Measurements from ENCODE around the gene HMGCLL1.

The HMGCLL1 gene

GRCh38 chr6:55578537-55579363, at the start of gene HMGCLL1:
HMGCLL1 (minus strand) TSS chr6:55579192; CDS start chr6:55579055, 137 bp downstream.
- Histone ChIP-seq H3K4me3 (ENCODE audit: low read depth in 1 of 2, low read length in 2 of 2) (no peak within 1 kb of the TSS), H2AFZ (ENCODE audit: low read depth, low read length) (no peak within 1 kb of the TSS), H3K27ac (ENCODE audit: low read length) (no peak within 1 kb of the TSS), H3K9me3 (ENCODE audit: insufficient read depth, low read length, severe bottlenecking) (peaks cover under 1% of the 10 kb centered on the region), H3K4me1 (ENCODE audit: insufficient read depth, low read length) (no peaks in the 10 kb centered on the region), H4K20me1 (ENCODE audit: insufficient read depth, low read length) (no peaks in the 10 kb centered on the region), H3K4me2 (ENCODE audit: insufficient read depth, low read length) (no peak within 1 kb of the TSS), H3K9ac (ENCODE audit: low read depth, low read length) (no peak within 1 kb of the TSS), H3K27me3 (ENCODE audit: insufficient read depth, low read length, poor library complexity) (no peaks in the 10 kb centered on the region), H3K36me3 (ENCODE audit: insufficient read depth, low read length) (no peaks in the 10 kb centered on the region), H3K79me2 (ENCODE audit: insufficient read depth, low read length) (no peaks in the 10 kb centered on the region)
- DNase-seq (no peak), ATAC-seq (ENCODE audit: insufficient read depth, low read depth) (no peak)
- no peak for TF ChIP-seq CTCF (IDR thresholded peaks at IDR 0.05; ENCODE audit: borderline replicate concordance, extremely low read depth, low read length, poor library complexity, severe bottlenecking)
- no peak for TF ChIP-seq EZH2 (IDR thresholded peaks at IDR 0.05; ENCODE audit: borderline replicate concordance, low read depth, low read length, severe bottlenecking)

GRCh38 chr6:55621993-55622392, 43.0 kb upstream of the HMGCLL1 start:
- Histone ChIP-seq H3K27me3 (ENCODE audit: insufficient read depth, low read length, poor library complexity) (no peaks in the 10 kb centered on the region), H3K36me3 (ENCODE audit: insufficient read depth, low read length) (no peaks in the 10 kb centered on the region), H3K9me3 (ENCODE audit: insufficient read depth, low read length, severe bottlenecking) (no peaks in the 10 kb centered on the region), H2AFZ (ENCODE audit: low read depth, low read length) (no peak overlapping the region), H3K4me1 (ENCODE audit: insufficient read depth, low read length) (no peaks in the 10 kb centered on the region), H3K27ac (ENCODE audit: low read length) (no peak overlapping the region), H3K4me2 (ENCODE audit: insufficient read depth, low read length) (no peak overlapping the region), H3K4me3 (ENCODE audit: low read depth in 1 of 2, low read length in 2 of 2) (no peak overlapping the region), H4K20me1 (ENCODE audit: insufficient read depth, low read length) (no peaks in the 10 kb centered on the region), H3K9ac (ENCODE audit: low read depth, low read length) (no peak overlapping the region), H3K79me2 (ENCODE audit: insufficient read depth, low read length) (no peaks in the 10 kb centered on the region)
- DNase-seq (no peak), ATAC-seq (ENCODE audit: insufficient read depth, low read depth) (no peak)
- TF ChIP-seq EZH2 (IDR thresholded peaks at IDR 0.05; ENCODE audit: borderline replicate concordance, low read depth, low read length, severe bottlenecking) (no peak), CTCF (IDR thresholded peaks at IDR 0.05; ENCODE audit: borderline replicate concordance, extremely low read depth, low read length, poor library complexity, severe bottlenecking) (no peak)

- Histone ChIP-seq H2AFZ (ENCODE audit: low read depth, low read length) (no peak overlapping the region), H3K79me2 (ENCODE audit: insufficient read depth, low read length) (no peaks in the 10 kb centered on the region), H3K4me1 (ENCODE audit: insufficient read depth, low read length) (no peaks in the 10 kb centered on the region), H3K9ac (ENCODE audit: low read depth, low read length) (no peak overlapping the region), H3K4me3 (ENCODE audit: low read depth in 1 of 2, low read length in 2 of 2) (no peak overlapping the region), H3K27me3 (ENCODE audit: insufficient read depth, low read length, poor library complexity) (no peaks in the 10 kb centered on the region), H3K9me3 (ENCODE audit: insufficient read depth, low read length, severe bottlenecking) (no peaks in the 10 kb centered on the region), H3K4me2 (ENCODE audit: insufficient read depth, low read length) (no peak overlapping the region), H4K20me1 (ENCODE audit: insufficient read depth, low read length) (no peaks in the 10 kb centered on the region), H3K36me3 (ENCODE audit: insufficient read depth, low read length) (no peaks in the 10 kb centered on the region), H3K27ac (ENCODE audit: low read length) (no peak overlapping the region)
- ATAC-seq (ENCODE audit: insufficient read depth, low read depth), result no peak
- TF ChIP-seq CTCF (IDR thresholded peaks at IDR 0.05; ENCODE audit: borderline replicate concordance, extremely low read depth, low read length, poor library complexity, severe bottlenecking) (no peak), EZH2 (IDR thresholded peaks at IDR 0.05; ENCODE audit: borderline replicate concordance, low read depth, low read length, severe bottlenecking) (no peak)
- no peak for DNase-seq
Measured at GRCh38 chr6:55621244-55621643, 42.3 kb upstream of the HMGCLL1 start.

Measured in DND-41 (cell line).